Fibroblast of lung (primary cell): ENCODE data around the gene ZSWIM6. TPM values are rescaled to one million over a fixed set of nuclear protein-coding genes. Genes with fewer than 3 reads are reported as not detected.

Source experiments
- DNase-seq, 2 donors: peaks; one replicate each; pipeline versions ENCODE4 v3.0.0 to v3.0.0-alpha.2; 2010; ENCODE audit warnings: low read depth in 2 of 2
- H2AFZ ChIP-seq: 2 replicates; pipeline ENCODE4 v1.5.1; 2012; ENCODE audit warnings: low read length, control low read depth, inconsistent platforms
- H3K27ac ChIP-seq: 2 replicates; pipeline ENCODE4 v1.5.1; 2011; ENCODE audit warnings: low read length, control low read depth; ENCODE audit not compliant: insufficient read depth
- H3K27me3 ChIP-seq: 2 replicates; pipeline ENCODE4 v1.5.1; 2011; ENCODE audit warnings: mild to moderate bottlenecking, low read length; ENCODE audit not compliant: control insufficient read depth, insufficient read depth
- H3K36me3 ChIP-seq: 2 replicates; pipeline ENCODE4 v1.5.1; 2011; ENCODE audit warnings: low read length; ENCODE audit not compliant: control insufficient read depth, insufficient read depth
- H3K4me1 ChIP-seq: 2 replicates; pipeline ENCODE4 v1.5.1; 2011; ENCODE audit warnings: low read length; ENCODE audit not compliant: control insufficient read depth, insufficient read depth; ENCODE audit errors: extremely low read depth
- H3K4me2 ChIP-seq: 2 replicates; pipeline ENCODE4 v1.5.1; 2011; ENCODE audit warnings: low read length, control low read depth; ENCODE audit not compliant: insufficient read depth; ENCODE audit errors: extremely low read depth
- H3K4me3 ChIP-seq, 4 experiments: fragments of 200-600 bp in 1 of 4; sonication (generic) in 1 of 4; replicated peaks in 1 of 4; 2 replicates each; pipeline ENCODE4 v1.5.1; 2011 to 2016; ENCODE audit warnings: low read length in 4 of 4, low read depth in 3 of 4, mild to moderate bottlenecking in 3 of 4, control low read depth in 2 of 4, inconsistent platforms in 1 of 4, mixed read lengths in 1 of 4; ENCODE audit not compliant: insufficient read depth in 1 of 4; ENCODE audit errors: control extremely low read depth in 1 of 4
- H3K79me2 ChIP-seq: 2 replicates; pipeline ENCODE4 v1.5.1; 2012; ENCODE audit warnings: mild to moderate bottlenecking, low read length, inconsistent platforms; ENCODE audit not compliant: control insufficient read depth, insufficient read depth
- H3K9ac ChIP-seq: 2 replicates; pipeline ENCODE4 v1.5.1; 2011; ENCODE audit warnings: mild to moderate bottlenecking, low read length, control low read depth; ENCODE audit not compliant: insufficient read depth
- H3K9me3 ChIP-seq: 2 replicates; pipeline ENCODE4 v1.5.1; 2012; ENCODE audit warnings: low read depth, low read length; ENCODE audit not compliant: control insufficient read depth, insufficient read depth
- H4K20me1 ChIP-seq: 2 replicates; pipeline ENCODE4 v1.5.1; 2011; ENCODE audit warnings: low read length; ENCODE audit not compliant: control insufficient read depth, insufficient read depth; ENCODE audit errors: extremely low read depth
- EZH2 ChIP-seq: IDR thresholded peaks from 2 replicates; pipeline ENCODE4 v1.5.1; 2012; ENCODE audit warnings: low read length, control low read depth, mild to moderate bottlenecking; ENCODE audit errors: missing control alignments
- polyA plus RNA-seq, 2 donors: library from polyadenylated mRNA; depleted of rRNA in 1 of 2; stranded (reverse) in 1 of 2; unstranded in 1 of 2; fragments of >200 nt; gene quantifications; 2 replicates each; pipeline ENCODE4 v1.2.1, GENCODE V29; 2011 to 2012; ENCODE audit warnings: missing spikeins in 1 of 2
- total RNA-seq: library from RNA; depleted of rRNA; stranded (reverse); fragments of >200 nt; gene quantifications from 2 replicates; pipeline ENCODE4 v1.2.1, GENCODE V29; 2014
- TF ChIP-seq, protein P1 (sequence below), 2 donors: IDR thresholded peaks in 1 of 2; conservative IDR thresholded peaks in 1 of 2; 1 replicate in 1 of 2; 2 replicates in 1 of 2; pipeline ENCODE4 v1.5.1; 2011 to 2012; ENCODE audit warnings: low read length in 2 of 2, control low read depth in 1 of 2, inconsistent platforms in 1 of 2, low read depth in 1 of 2, mild to moderate bottlenecking in 1 of 2

Gene ZSWIM6
- total and polyA plus RNA-seq, 2 donors (not counting 1 experiment from before 2014, with no cell fraction given): 23.5 to 26.6 TPM

DNA sequence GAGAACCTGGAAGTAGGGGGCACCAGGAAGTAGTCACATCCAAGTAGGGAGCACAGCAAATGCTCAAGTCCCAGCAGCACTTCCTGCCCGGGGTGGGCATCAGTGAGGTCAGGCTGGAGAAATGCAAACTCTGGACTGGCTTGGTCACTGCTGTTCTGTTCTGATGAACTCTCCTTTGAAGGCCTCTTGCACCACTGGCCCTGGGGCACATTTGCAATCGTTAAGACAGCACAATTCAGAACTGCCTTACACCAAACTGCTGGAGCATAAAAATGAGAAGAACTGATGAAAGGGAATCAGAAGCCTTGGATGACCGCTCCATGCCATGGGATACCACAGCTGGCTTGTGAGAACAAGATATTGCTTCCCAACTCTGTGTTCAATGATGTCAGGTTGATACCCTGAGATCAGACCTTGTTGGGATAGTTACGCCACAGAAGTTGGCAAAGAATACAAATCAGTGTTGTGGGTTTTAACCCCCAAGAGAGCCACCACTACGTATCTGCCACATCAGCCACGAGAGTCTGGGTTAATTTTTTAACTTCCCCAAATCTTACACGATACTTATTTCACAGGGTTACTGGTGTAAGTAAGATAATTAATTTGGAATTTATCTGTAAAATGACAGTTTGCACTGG lies 42.3 kb upstream of the ZSWIM6 start:
- no peak for DNase-seq
- TF ChIP-seq, protein P1, sequence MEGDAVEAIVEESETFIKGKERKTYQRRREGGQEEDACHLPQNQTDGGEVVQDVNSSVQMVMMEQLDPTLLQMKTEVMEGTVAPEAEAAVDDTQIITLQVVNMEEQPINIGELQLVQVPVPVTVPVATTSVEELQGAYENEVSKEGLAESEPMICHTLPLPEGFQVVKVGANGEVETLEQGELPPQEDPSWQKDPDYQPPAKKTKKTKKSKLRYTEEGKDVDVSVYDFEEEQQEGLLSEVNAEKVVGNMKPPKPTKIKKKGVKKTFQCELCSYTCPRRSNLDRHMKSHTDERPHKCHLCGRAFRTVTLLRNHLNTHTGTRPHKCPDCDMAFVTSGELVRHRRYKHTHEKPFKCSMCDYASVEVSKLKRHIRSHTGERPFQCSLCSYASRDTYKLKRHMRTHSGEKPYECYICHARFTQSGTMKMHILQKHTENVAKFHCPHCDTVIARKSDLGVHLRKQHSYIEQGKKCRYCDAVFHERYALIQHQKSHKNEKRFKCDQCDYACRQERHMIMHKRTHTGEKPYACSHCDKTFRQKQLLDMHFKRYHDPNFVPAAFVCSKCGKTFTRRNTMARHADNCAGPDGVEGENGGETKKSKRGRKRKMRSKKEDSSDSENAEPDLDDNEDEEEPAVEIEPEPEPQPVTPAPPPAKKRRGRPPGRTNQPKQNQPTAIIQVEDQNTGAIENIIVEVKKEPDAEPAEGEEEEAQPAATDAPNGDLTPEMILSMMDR (conservative IDR thresholded peaks at IDR 0.05 in 1 of 2, IDR thresholded peaks at IDR 0.05 in 1 of 2; ENCODE audit: low read depth in 1 of 2, low read length in 2 of 2): no peak
- TF ChIP-seq EZH2: no peak
- Histone ChIP-seq H4K20me1 (no peaks in the 10 kb centered on the region), H3K4me2 (no peak overlapping the region), H3K9ac (no peak overlapping the region), H3K9me3 (no peaks in the 10 kb centered on the region), H3K36me3 (no peaks in the 10 kb centered on the region), H3K4me1 (peaks cover 7% of the 10 kb centered on the region), H3K4me3 (no peak overlapping the region), H2AFZ (no peak overlapping the region), H3K27ac (no peak overlapping the region), H3K27me3 (no peaks in the 10 kb centered on the region), H3K79me2 (no peaks in the 10 kb centered on the region)

DNA sequence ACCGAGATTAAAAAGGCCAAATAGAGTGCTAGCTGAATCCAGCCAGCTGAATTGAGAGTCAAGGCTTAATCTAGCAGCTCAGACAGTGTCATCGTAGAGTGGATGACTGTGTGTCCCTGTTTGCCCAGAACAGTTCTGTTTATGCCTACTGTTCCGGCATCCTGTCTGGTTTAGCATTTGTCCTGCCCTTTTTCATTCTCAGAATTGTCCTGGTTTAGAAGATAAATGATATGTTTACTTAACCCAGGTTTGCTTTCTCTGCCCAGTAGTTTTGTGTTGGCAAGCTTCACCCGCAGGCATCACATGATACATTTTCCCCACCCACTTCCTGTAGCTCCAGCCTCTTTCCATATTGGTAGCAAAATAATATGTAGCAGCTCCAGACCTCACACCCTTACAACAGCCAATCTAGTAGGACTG lies 41.3 kb upstream of the ZSWIM6 start:
- no peaks in the 10 kb centered on the region for H3K79me2 ChIP-seq
- H2AFZ ChIP-seq: peak overlapping the region; percentile 28
- H3K4me2 ChIP-seq: peak overlapping the region; percentile 18
- peaks cover 7% of the 10 kb centered on the region for H3K4me1 ChIP-seq
- peak; percentile 63 to 80 for DNase-seq
- no peak overlapping the region for H3K9ac ChIP-seq
- no peaks in the 10 kb centered on the region for H3K27me3 ChIP-seq
- TF ChIP-seq, protein P1 (conservative IDR thresholded peaks at IDR 0.05 in 1 of 2, IDR thresholded peaks at IDR 0.05 in 1 of 2; ENCODE audit: low read depth in 1 of 2, low read length in 2 of 2): no peak
- TF ChIP-seq EZH2: no peak
- no peak overlapping the region for H3K4me3 ChIP-seq
- no peaks in the 10 kb centered on the region for H4K20me1 ChIP-seq
- H3K27ac ChIP-seq: no peak overlapping the region
- H3K9me3 ChIP-seq: no peaks in the 10 kb centered on the region
- no peaks in the 10 kb centered on the region for H3K36me3 ChIP-seq

DNA sequence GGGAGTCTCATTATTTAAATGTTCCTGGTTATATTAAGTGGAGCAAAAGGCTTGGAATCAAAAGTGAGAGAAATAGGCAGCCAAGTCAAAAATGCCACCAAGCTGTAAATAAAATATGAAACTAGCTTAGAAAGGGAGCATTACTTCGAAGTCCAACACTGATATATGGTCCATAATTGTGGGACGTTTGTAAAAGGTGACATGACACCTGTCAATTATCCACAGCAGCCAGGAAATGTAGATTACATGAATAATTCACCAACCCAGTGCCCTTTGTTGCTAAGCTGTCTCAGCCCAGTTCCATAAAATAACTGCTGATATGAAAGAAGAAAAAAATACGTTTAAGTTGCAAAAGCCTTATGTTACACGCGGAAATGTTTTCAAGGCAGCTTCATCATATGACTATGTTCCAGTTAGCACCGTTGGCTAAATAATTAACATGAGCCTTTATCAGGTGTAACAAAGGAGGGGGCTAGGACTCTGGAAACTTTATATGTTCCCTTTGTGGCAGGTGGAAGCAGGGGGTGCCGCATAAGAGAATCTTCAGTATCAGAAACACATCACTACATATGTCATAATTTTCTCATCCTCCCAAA lies 39.9 kb upstream of the ZSWIM6 start:
- Histone ChIP-seq H2AFZ (no peak overlapping the region), H3K9me3 (no peaks in the 10 kb centered on the region), H3K79me2 (no peaks in the 10 kb centered on the region), H3K4me3 (no peak overlapping the region), H3K4me2 (no peak overlapping the region), H3K4me1 (peaks cover 2% of the 10 kb centered on the region), H4K20me1 (no peaks in the 10 kb centered on the region), H3K9ac (no peak overlapping the region), H3K36me3 (no peaks in the 10 kb centered on the region), H3K27ac (no peak overlapping the region), H3K27me3 (no peaks in the 10 kb centered on the region)
- TF ChIP-seq, protein P1 (conservative IDR thresholded peaks at IDR 0.05 in 1 of 2, IDR thresholded peaks at IDR 0.05 in 1 of 2; ENCODE audit: low read depth in 1 of 2, low read length in 2 of 2): no peak
- no peak for TF ChIP-seq EZH2
- no peak for DNase-seq
